Panc1 (cell line): ENCODE data around the gene EYA3. TPM values are rescaled to one million over a fixed set of nuclear protein-coding genes. Genes with fewer than 3 reads are reported as not detected.

Experiments
- ATAC-seq: fragments of 200-7000 bp; cut with Tn5 transposase; 2 replicates; pipeline ENCODE4 v1.9.1; 2020; ENCODE audit warnings: mild to moderate bottlenecking, moderate library complexity
- BruUV-seq: library from RNA; stranded (reverse); fragments of 400-500 nt; replicated peaks from 2 replicates; lab custom pipeline; 2021; lab: Mats Ljungman, UMichigan
- CTCF ChIA-PET: fragments of 300-600 bp; sonication (Branson Sonifier 250); formaldehyde crosslinking; loops from one replicate; lab custom pipeline; 2022; ENCODE audit warnings: antibody characterized with exemption; lab: Charles Lee
- POLR2A ChIA-PET: fragments of 300-600 bp; sonication (Branson Sonifier 250); formaldehyde crosslinking; loops from one replicate; lab custom pipeline; 2022; ENCODE audit warnings: antibody characterized with exemption; lab: Charles Lee
- DNase-seq: peaks from one replicate; pipeline ENCODE4 v3.0.0-alpha.2; 2010; ENCODE audit warnings: low read depth, low spot score
- H3K27ac ChIP-seq: 2 replicates; pipeline ENCODE4 v1.5.1; 2011; ENCODE audit warnings: mild to moderate bottlenecking, low read length, inconsistent platforms
- H3K27me3 ChIP-seq: fragments of 200-500 bp; sonication (Bioruptor generic); 2 replicates; pipeline ENCODE4 v1.6.0; 2014; ENCODE audit warnings: low read length, inconsistent platforms; ENCODE audit not compliant: control insufficient read depth, insufficient read depth
- H3K36me3 ChIP-seq: fragments of 200-500 bp; sonication (Bioruptor generic); 2 replicates; pipeline ENCODE4 v1.5.1; 2014; ENCODE audit warnings: inconsistent platforms, mild to moderate bottlenecking, low read length, moderate library complexity; ENCODE audit not compliant: control insufficient read depth, insufficient read depth
- H3K4me1 ChIP-seq: 2 replicates; pipeline ENCODE4 v1.5.1; 2011; ENCODE audit warnings: inconsistent platforms, mild to moderate bottlenecking, low read length, moderate library complexity; ENCODE audit not compliant: control insufficient read depth, insufficient read depth
- H3K4me3 ChIP-seq, 2 experiments: 2 replicates each; pipeline ENCODE4 v1.5.1; 2011 to 2012; ENCODE audit warnings: low read depth in 2 of 2, low read length in 2 of 2, mild to moderate bottlenecking in 2 of 2, inconsistent platforms in 1 of 2, moderate library complexity in 1 of 2
- H3K9me3 ChIP-seq: fragments of 200-500 bp; sonication (Bioruptor generic); 2 replicates; pipeline ENCODE4 v1.5.1; 2014; ENCODE audit warnings: low read depth, mild to moderate bottlenecking, inconsistent platforms, low read length, moderate library complexity; ENCODE audit not compliant: control insufficient read depth, insufficient read depth
- CTCF ChIP-seq: fragments of 450-650 bp; IDR thresholded peaks from 2 replicates; pipeline ENCODE4 v1.5.1; 2017; ENCODE audit warnings: mild to moderate bottlenecking
- POLR2AphosphoS5 ChIP-seq: IDR thresholded peaks from 2 replicates; pipeline ENCODE4 v1.6.1; 2012; ENCODE audit warnings: mild to moderate bottlenecking, low read depth, low read length, moderate library complexity
- REST ChIP-seq, 2 experiments: IDR thresholded peaks; 2 replicates each; pipeline ENCODE4 v1.6.1; 2011 to 2012; ENCODE audit warnings: low read depth in 2 of 2, control low read depth in 1 of 2, low read length in 1 of 2, mild to moderate bottlenecking in 1 of 2, moderate library complexity in 1 of 2; ENCODE audit not compliant: insufficient read depth in 1 of 2
- SIN3A ChIP-seq: IDR thresholded peaks from 2 replicates; pipeline ENCODE4 v1.6.1; 2012; ENCODE audit warnings: low read depth, mild to moderate bottlenecking, low read length, moderate library complexity, borderline replicate concordance; ENCODE audit not compliant: insufficient read depth
- TCF7L2 ChIP-seq: IDR thresholded peaks from 2 replicates; pipeline ENCODE4 v1.6.1; 2011; ENCODE audit warnings: mild to moderate bottlenecking, low read depth, low read length, inconsistent platforms
- in situ Hi-C: cut with HindIII; loops from 2 replicates; pipeline ENCODE4 v1.10.0; 2016; ENCODE audit warnings: low sequenced_read_pairs, low pct_unique_long_range_greater_than_20kb
- intact Hi-C: fragments of 100-400 bp; cut with micrococcal nuclease; formaldehyde crosslinking; loops from one replicate; pipeline ENCODE4 v1.10.0; 2022; ENCODE audit not compliant: unreplicated experiment
- total RNA-seq: library from RNA; stranded (reverse); gene quantifications from one replicate; pipeline ENCODE4 v1.2.1, GENCODE V29; 2021; ENCODE audit not compliant: unreplicated experiment

Gene EYA3
- total RNA-seq, 1 experiment from 2014 or later: 17.5 TPM

- no TSS peak for BruUV-seq
- ChIA-PET POLR2A (no interaction called here), CTCF (no interaction called here)
- Histone ChIP-seq H3K27me3 (no peaks in the 10 kb centered on the region), H3K4me1 (no peaks in the 10 kb centered on the region), H3K9me3 (no peaks in the 10 kb centered on the region), H3K36me3 (no peaks in the 10 kb centered on the region; the same call in none of the 2 replicates), H3K27ac (no peak overlapping the region), H3K4me3 (no peak overlapping the region)
- intact Hi-C loops (no loop called here), in situ Hi-C loops (no loop called here)
- TF ChIP-seq CTCF: no peak
- TF ChIP-seq SIN3A: no peak
- no peak for TF ChIP-seq REST (IDR thresholded peaks at IDR 0.05; ENCODE audit: insufficient read depth in 1 of 2, low read depth in 2 of 2, low read length in 1 of 2)
- TF ChIP-seq POLR2AphosphoS5: no peak
- TF ChIP-seq TCF7L2: no peak
- ATAC-seq (no peak), DNase-seq (no peak)
Measured at GRCh38 chr1:28027660-28028059, 60.8 kb downstream of the EYA3 start.

- intact Hi-C loops: no loop called here
- TF ChIP-seq REST (IDR thresholded peaks at IDR 0.05; ENCODE audit: insufficient read depth in 1 of 2, low read depth in 2 of 2, low read length in 1 of 2) (no peak), SIN3A (no peak), POLR2AphosphoS5 (no peak), TCF7L2 (no peak)
- Histone ChIP-seq H3K36me3 (no peaks in the 10 kb centered on the region; the same call in none of the 2 replicates), H3K4me3 (no peak overlapping the region), H3K27ac (no peak overlapping the region), H3K27me3 (no peaks in the 10 kb centered on the region), H3K4me1 (no peaks in the 10 kb centered on the region), H3K9me3 (no peaks in the 10 kb centered on the region)
- ATAC-seq (no peak), DNase-seq (no peak)
- in situ Hi-C loops: no loop called here
- POLR2A ChIA-PET: interaction anchor here (0.6 kb wide), 1 partner anchor 57 kb away, joined by 3 read pairs; no protein-coding TSS in a partner anchor
- BruUV-seq: no TSS peak
- CTCF ChIA-PET: no interaction called here
Measured at GRCh38 chr1:28027238-28027637, 61.2 kb downstream of the EYA3 start.
